GM18907 (cell line): ENCODE measurements around the gene SLC28A3.
"Not testable (repeated sequence)": the region's sequence is repeated elsewhere in the genome, so short reads cannot be mapped to it uniquely, and the experiment has no call there.

Source experiments
- ATAC-seq: cut with Tn5 transposase; IDR thresholded peaks from one replicate; pipeline ENCODE4 v1.9.1; 2021; ENCODE audit warnings: mild to moderate bottlenecking, moderate library complexity; ENCODE audit not compliant: unreplicated experiment

Gene SLC28A3

GRCh38 chr9:84340535-84340934 is at the start of gene SLC28A3:
Gene SLC28A3, minus strand, starts transcription at chr9:84340758. Its CDS starts 125 bp downstream, at chr9:84340633.
- ATAC-seq, result no peak

- not testable (repeated sequence) for ATAC-seq
Measured at GRCh38 chr9:84390254-84390653, 49.7 kb upstream of the SLC28A3 start.

GRCh38 chr9:84387821-84388220 is 47.3 kb upstream of the SLC28A3 start:
- ATAC-seq, result no peak

GRCh38 chr9:84386753-84387152 is 46.2 kb upstream of the SLC28A3 start:
- no peak for ATAC-seq

- no peak for ATAC-seq
Measured at GRCh38 chr9:84385386-84386040, 45.0 kb upstream of the SLC28A3 start.

- no peak for ATAC-seq
Measured at GRCh38 chr9:84384617-84385016, 44.1 kb upstream of the SLC28A3 start.

- no peak for ATAC-seq
Measured at GRCh38 chr9:84383178-84383577, 42.6 kb upstream of the SLC28A3 start.

GRCh38 chr9:84382720-84383119 is 42.2 kb upstream of the SLC28A3 start:
- no peak for ATAC-seq

- ATAC-seq, result no peak
Measured at GRCh38 chr9:84381508-84381907, 41.0 kb upstream of the SLC28A3 start.

GRCh38 chr9:84379740-84380139 is 39.2 kb upstream of the SLC28A3 start:
- no peak for ATAC-seq

GRCh38 chr9:84375954-84376353 is 35.4 kb upstream of the SLC28A3 start:
- ATAC-seq, result no peak

- no peak for ATAC-seq
Measured at GRCh38 chr9:84374516-84374915, 34.0 kb upstream of the SLC28A3 start.

GRCh38 chr9:84374013-84374412 is 33.5 kb upstream of the SLC28A3 start:
- ATAC-seq, result no peak

- ATAC-seq, result no peak
Measured at GRCh38 chr9:84371737-84372136, 31.2 kb upstream of the SLC28A3 start.

GRCh38 chr9:84368601-84369000 is 28.0 kb upstream of the SLC28A3 start:
- ATAC-seq, result no peak

- ATAC-seq, result not testable (repeated sequence)
Measured at GRCh38 chr9:84367726-84368125, 27.2 kb upstream of the SLC28A3 start.

GRCh38 chr9:84366683-84367082 is 26.1 kb upstream of the SLC28A3 start:
- ATAC-seq, result no peak

- ATAC-seq, result not testable (repeated sequence)
Measured at GRCh38 chr9:84364894-84365490, 24.4 kb upstream of the SLC28A3 start.

GRCh38 chr9:84361645-84362044 is 21.1 kb upstream of the SLC28A3 start:
- no peak for ATAC-seq

GRCh38 chr9:84357275-84357674 is 16.7 kb upstream of the SLC28A3 start:
- ATAC-seq, result no peak

- no peak for ATAC-seq
Measured at GRCh38 chr9:84354035-84354434, 13.5 kb upstream of the SLC28A3 start.

GRCh38 chr9:84349671-84350070 is 9.1 kb upstream of the SLC28A3 start:
- ATAC-seq, result no peak

- ATAC-seq, result no peak
Measured at GRCh38 chr9:84343111-84343521, 2.6 kb upstream of the SLC28A3 start.
